Measurements from ENCODE around the gene CUBN. TPM values are rescaled to one million over a fixed set of nuclear protein-coding genes. Genes with fewer than 3 reads are reported as not detected.

CUBN gene
- total RNA-seq, 2 donors from 2014 or later = 0.37 to 0.42 TPM

GRCh38 chr10:17113889-17114540 is 15.6 kb downstream of the CUBN start:
- DNase-seq (peak in 1 of 2 donors; percentile 19), ATAC-seq (peak; percentile 29)
- intact Hi-C loops (cut with DNase I, micrococcal nuclease) = no loop called here

DNA sequence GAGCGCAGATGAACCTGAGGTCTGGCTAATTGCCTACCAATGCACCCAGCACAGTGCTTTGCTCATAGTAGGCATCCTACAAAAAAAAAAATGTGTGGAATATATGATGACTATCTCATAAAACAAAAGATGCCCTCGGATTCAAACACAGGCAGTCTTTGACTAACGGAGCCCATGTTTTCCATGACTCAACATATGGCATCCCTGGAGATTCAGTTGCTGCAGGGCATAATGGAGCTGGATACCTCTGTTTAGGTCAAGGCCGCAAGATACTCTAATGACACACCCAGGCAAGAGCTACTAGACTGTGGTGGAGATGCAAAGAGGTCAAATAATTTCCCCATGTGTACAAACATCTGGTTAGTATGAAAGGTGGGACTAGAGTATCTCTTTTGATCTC is 16.3 kb downstream of the CUBN start:
- intact Hi-C loops (cut with DNase I, micrococcal nuclease) = no loop called here
- ATAC-seq (no peak), DNase-seq (no peak)

- no peak for ATAC-seq
- intact Hi-C loops (cut with DNase I, micrococcal nuclease) = no loop called here
- no peak for DNase-seq
Measured at GRCh38 chr10:17112566-17112965, 17.0 kb downstream of the CUBN start.

- intact Hi-C loops (cut with DNase I, micrococcal nuclease) = no loop called here
- no peak for DNase-seq
- no peak for ATAC-seq
Measured at GRCh38 chr10:17109475-17110207, 20.0 kb downstream of the CUBN start.

- intact Hi-C loops (cut with DNase I, micrococcal nuclease) = no loop called here
- DNase-seq (no peak), ATAC-seq (no peak)
Measured at GRCh38 chr10:17109046-17109445, 20.6 kb downstream of the CUBN start.

DNA sequence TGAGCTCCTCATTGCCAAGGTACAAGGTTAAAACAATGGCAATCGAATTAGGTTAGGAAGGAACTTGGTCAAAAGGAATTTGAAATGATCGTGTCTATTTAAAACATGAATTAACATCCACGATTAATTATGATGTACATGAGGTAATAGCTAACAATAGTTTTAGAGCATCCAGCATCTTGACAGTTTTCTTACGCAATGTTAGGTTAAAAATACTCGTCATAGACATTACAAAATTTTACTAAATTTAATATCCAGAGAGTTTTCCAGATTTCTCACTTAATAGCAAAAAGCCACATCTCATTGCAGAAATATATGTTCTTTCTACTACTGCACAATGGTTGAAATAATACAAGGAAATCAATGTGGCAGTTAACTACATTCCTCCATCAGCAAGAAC is 22.6 kb downstream of the CUBN start:
- intact Hi-C loops (cut with DNase I, micrococcal nuclease) = no loop called here
- ATAC-seq (no peak), DNase-seq (no peak)

DNA sequence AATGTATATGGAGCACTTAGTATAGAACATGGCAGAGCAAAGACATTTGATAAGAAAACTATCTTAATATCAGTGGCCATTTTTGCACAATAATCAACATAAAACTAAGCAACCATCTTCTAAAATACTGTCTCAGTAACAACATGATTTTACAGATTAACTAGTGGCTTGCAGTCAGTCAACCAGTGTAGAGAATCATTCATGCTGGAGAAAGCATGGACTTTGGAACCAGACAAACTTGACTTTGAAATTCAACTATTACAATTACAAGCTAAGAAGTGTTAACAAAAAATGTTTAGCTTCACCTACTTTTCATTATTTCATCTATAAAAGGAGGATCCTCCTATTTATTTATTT is 27.7 kb downstream of the CUBN start:
- intact Hi-C loops (cut with DNase I, micrococcal nuclease) = no loop called here
- DNase-seq (no peak), ATAC-seq (peak; percentile 53)

GRCh38 chr10:17101257-17101909 is 28.2 kb downstream of the CUBN start:
- ATAC-seq (peak; percentile 88), DNase-seq (no peak)
- intact Hi-C loops (cut with DNase I, micrococcal nuclease) = no loop called here

DNA sequence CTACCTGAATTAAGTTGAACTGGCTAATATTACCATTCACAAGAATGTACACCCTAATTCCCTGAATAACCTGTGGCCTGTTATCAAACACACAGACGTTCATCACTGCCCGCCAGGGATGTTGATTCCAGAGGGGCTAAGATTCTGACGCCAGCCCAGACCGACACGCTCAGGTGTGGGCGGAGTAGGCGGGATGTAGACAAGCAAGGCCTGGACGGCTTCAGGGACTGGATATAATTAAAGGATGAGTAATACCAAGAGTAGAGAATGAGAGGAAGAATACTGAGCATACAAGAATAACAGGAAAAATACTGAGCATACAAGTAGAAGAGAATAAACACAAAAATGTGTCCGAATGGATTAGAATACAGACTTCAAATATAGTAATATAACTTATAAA is 29.0 kb downstream of the CUBN start:
- ATAC-seq (no peak), DNase-seq (no peak)
- intact Hi-C loops (cut with DNase I, micrococcal nuclease) = no loop called here

DNA sequence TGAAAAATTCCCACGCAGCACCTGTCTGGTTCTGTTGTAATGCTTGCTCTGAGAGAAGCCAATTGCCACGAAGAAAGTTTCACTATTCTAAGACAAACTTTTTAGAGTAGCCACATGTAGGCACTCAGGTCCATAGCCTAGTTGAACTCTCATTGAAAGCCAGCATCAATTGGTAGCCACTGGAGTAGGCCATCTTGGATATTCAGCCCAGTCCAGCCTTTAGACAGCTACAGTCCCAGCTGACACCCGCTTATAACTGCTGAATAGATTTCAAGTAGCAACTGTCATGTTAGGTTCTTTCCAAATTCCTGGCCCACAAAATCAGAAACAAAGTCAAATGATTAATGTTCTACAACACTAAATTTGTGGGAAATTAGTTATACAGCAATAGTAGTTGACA is 31.6 kb downstream of the CUBN start:
- no peak for DNase-seq

GRCh38 chr10:17094844-17095243 is 34.8 kb downstream of the CUBN start:
- DNase-seq (no peak), ATAC-seq (no peak)
- intact Hi-C loops (cut with DNase I, micrococcal nuclease) = no loop called here

More for the DNA sequence above, 31.6 kb downstream of the CUBN start:
- intact Hi-C loops (cut with DNase I, micrococcal nuclease) = no loop called here
- no peak for ATAC-seq

GRCh38 chr10:17092986-17093803 is 36.4 kb downstream of the CUBN start:
- DNase-seq (no peak), ATAC-seq (no peak)
- intact Hi-C loops (cut with DNase I, micrococcal nuclease) = no loop called here

- ATAC-seq (no peak), DNase-seq (no peak)
- intact Hi-C loops (cut with DNase I, micrococcal nuclease) = no loop called here
Measured at GRCh38 chr10:17092216-17092944, 37.2 kb downstream of the CUBN start.

GRCh38 chr10:17088118-17088806 is 41.3 kb downstream of the CUBN start:
- no peak for DNase-seq
- ATAC-seq = no peak
- intact Hi-C loops (cut with DNase I, micrococcal nuclease) = no loop called here

- intact Hi-C loops (cut with DNase I, micrococcal nuclease) = no loop called here
- ATAC-seq (no peak), DNase-seq (no peak)
Measured at GRCh38 chr10:17086865-17087367, 42.7 kb downstream of the CUBN start.

GRCh38 chr10:17085011-17085725 is 44.4 kb downstream of the CUBN start:
- intact Hi-C loops (cut with DNase I, micrococcal nuclease) = no loop called here
- ATAC-seq = no peak
- no peak for DNase-seq

DNA sequence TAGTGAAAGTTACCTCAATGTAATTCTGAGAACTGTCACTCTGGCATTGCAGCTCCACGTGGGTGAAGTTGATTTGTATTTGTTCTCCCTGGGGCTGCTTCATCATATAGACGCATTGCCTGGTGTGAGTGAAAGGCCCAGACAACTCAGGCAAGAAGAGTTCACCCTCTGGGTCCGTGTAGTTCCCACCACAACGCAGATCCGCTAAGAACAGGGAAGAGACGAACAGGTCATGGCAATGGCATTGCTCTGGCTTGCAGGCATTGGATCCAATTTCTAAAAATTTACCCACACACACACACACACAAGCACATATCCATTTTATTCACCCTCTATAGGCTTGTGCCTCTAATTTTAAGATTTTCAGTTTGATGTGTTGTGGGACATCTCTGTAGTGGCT is 45.4 kb downstream of the CUBN start:
- intact Hi-C loops (cut with DNase I, micrococcal nuclease) = no loop called here
- DNase-seq (no peak), ATAC-seq (no peak)

- ATAC-seq (no peak), DNase-seq (no peak)
Measured at GRCh38 chr10:17081431-17081830, 48.2 kb downstream of the CUBN start.

More at GRCh38 chr10:17081431-17081830, 48.2 kb downstream of the CUBN start:
- intact Hi-C loops (cut with DNase I, micrococcal nuclease) = no loop called here

Data from left colon (tissue), 2 donors.